NCI-H748 treated with DMSO at 0.1 percent for 48 hours (cell line): ENCODE measurements around the gene SLBP.
"Not testable (repeated sequence)": the region's sequence is repeated elsewhere in the genome, so short reads cannot be mapped to it uniquely, and the experiment has no call there.

Source experiments
- DNase-seq: peaks from one replicate; lab custom pipeline; 2025; lab: John Stamatoyannopoulos, UW

SLBP gene

DNA sequence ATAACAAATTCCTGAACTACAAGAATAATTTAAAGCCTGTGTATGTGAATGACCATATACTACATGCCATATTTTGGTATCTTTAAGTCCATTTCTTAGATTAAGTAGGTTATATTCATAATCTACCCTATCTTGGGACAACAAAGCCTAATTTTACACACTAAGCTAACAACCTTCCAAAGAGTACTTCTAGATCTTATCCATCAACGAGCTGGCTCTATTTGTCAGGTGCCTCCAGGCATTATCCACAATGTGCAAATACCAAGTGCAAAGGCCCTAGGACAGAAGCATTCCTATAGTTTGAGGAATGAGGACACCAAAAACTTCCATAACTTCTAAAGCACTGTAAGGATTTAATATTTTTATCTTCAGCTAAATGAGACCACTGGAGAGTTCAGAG is 3.5 kb downstream of the SLBP start:
- no peak for DNase-seq

DNA sequence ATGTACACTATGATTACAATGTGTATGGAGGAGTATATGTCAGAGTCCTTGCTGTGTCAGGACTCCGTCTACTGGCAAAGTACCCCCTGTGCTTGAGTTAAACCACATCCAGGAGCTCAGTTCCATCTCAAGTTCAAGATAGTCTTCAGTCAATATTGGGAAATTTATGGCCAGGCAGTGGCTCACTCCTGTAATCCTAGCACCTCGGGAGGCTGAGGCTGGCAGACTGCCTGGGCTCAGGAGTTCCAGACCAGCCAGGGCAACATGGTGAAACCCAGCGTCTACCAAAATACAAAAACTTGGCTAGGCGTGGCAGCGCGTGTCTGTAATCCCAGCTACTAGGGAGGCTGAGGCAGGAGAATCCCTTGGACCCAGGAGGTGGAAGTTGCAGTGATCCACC is 5.8 kb downstream of the SLBP start:
- DNase-seq = no peak

- DNase-seq = no peak
Measured at GRCh38 chr4:1705732-1706131, 6.4 kb downstream of the SLBP start.

DNA sequence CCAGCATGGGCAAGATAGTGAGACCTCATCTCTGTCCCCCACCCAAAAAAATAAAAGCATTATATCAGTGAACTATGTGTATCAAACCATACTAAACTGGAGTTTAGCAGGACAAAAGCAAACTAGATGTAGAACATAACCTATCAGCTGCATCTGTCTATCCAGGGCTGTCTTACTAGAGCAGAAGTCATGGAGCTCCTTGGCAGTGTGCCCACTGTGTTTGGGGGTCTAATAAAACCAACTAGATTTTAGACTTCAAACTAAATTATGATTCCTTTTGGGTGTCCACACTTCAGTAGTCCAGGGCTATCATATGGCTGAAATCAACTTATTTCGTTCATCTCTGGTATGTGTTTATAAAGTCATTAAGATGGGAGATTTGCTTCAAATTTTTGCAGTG is 8.3 kb downstream of the SLBP start:
- no peak for DNase-seq

DNA sequence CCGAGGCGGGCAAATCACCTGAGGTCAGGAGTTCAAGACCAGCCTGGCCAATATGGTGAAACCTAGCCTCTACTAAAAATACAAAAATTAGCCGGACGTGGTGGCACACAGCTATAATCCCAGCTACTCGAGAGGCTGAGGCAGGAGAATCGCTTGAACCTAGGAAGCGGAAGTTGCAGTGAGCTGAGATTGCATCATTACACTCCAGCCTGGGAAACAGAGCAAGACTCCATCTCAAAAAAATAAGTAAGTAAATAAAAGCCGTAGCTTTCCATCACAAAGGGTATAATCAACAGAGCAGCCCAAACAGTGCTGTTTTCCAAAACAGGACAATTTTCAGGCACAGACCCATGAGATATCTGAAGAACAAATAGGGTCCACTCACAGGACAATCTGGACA is 10.4 kb downstream of the SLBP start:
- DNase-seq = not testable (repeated sequence)

- no peak for DNase-seq
Measured at GRCh38 chr4:1695913-1696312, 16.2 kb downstream of the SLBP start.

DNA sequence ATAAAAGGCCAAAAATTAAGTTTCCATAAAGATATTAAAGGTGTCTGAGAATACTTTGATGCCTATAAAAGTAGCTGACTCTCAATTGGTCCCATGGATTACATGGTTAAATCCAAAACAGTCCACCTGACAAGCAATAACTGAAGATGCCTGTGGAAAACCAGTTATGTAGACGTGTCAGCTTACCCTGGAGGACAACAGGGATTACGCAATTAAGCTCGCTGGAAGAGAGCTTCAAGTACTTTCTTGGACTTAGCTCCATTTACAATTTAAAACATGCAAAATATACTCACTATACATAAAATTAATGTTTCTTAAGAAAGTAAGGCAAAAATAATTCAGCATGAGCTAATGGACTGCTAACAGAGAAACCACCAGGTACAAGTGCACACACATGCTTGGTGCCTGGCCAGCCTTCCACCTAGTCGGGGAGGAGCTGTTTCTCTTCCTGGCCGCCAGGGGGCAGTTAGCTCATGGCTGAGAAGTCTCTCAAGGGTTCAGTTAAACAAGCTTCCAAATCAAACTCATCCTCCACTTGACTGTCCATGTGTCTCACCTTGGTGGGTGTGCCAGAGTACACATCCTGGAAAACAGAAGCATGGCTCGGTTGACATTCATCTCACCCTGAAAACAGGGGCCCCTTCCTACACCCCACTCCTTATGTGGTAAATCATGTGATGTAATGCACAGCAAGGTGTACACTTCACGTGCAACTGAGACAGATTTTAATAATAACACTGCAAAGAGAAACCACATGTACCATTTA is 18.8 kb downstream of the SLBP start:
- peak; percentile 6 for DNase-seq

- DNase-seq = no peak
Measured at GRCh38 chr4:1691737-1692373, 20.3 kb downstream of the SLBP start.

GRCh38 chr4:1690698-1691097 is 21.4 kb downstream of the SLBP start:
- DNase-seq = no peak

DNA sequence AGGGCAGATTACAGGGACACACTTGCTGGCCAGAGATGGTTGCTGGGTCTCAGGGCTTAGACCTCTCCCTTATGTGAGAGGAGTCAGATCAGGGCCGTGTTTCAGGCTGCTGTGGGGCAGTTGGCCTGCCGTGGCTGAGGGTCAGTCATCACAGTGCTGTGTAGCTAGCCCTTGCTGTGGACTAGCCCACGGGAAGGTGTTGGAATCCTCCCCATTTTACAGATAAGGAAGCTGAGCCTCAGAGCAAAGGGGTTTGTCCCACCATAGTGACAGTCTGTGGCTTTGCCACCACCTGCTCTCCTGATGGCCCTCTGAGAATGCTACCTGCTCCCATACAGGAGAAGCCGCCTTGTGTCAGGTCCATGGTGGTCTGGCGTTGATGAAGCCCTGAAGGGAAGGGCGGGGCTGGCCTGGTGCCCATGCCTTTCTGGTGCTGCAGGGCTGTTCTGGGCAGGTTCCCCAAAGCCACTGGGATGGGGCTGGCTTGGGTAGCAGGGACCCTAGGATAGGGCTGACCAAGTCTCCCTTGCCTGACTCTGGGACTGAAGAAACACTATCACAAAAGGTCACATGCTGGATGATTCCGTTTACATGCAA is 25.6 kb downstream of the SLBP start:
- no peak for DNase-seq

- no peak for DNase-seq
Measured at GRCh38 chr4:1685235-1686150, 26.6 kb downstream of the SLBP start.

DNA sequence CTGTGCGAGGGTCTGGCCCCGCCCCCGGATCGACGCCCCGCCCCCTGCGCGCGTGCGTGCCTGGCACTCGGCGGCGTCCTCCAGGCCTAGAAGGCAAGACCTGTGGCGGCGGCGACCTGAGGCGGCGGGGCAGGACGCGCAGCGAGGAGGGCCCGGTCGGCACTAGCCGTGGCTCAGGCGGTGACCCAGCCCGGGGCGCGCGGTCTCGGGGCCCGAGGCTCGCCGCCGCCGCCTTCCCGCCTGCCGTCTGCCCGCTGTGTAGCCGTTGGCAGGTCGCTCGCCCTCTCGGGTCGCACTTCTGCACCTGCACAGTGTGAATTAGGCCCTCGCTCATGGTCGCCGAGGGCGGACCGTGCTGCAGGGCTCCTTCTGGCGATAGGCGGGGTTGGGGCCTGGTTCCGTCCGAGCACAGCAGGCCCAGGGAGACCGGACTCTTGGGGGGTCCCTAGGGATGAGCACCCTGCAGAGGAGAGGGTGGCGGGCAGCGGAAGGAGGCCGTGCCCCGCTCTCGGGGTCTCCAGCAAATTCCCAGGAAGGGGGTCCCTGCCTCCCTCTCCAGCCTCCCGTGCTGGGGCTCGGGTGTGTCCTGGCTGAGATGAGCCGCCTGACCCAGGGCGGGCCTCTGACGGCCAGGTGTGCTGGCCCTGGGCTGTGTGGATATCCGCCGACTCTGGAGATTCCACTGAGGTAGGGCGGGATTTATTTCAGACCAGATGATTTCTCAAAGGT is 27.4 kb downstream of the SLBP start:
- no peak for DNase-seq

DNA sequence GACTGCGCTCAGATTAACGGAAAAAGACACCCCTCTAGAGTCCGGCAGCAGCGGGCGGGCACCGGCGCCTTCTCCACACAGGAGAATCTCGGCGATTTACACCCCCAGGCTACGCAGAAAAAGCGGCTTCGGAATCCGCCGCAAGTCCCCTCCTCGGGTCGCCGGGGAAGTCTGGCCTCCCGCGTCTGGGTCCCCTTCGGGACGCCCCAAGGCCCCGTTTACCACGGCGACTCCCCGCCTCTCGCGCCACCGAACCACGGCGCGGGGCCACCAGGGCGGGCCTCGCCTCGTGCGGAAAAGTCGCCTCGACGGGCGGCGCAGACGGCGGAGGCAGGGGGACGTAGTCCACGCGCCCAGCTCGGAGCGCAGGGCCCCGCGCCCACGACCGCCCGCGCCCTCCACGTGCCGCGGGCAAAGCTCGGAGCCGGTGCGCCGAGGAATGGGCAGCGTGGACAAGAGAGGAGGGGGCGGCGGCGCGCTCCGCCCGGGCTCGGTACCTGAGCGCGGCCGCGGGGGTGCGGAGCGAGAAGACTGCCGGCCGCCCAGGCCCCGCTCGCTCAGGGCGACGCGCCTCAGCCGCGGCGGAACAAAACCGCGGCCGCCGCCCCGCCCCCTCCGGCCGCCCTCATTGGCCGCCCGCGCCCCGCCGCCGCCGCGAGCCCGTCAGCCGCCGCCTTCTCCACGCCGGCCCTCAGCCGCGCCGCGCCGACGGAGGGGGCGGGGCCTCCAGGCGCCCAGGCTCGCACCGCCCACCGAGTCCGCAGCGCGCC is 28.2 kb downstream of the SLBP start, which contains the start of gene FAM53A:
Gene FAM53A (minus strand): TSS at position 578 of the 770 bp plus-strand sequence. CDS start 15,572 bp downstream, outside the sequence.
- peak; percentile 9 for DNase-seq

GRCh38 chr4:1683261-1683735 is 28.8 kb downstream of the SLBP start:
- no peak for DNase-seq

DNA sequence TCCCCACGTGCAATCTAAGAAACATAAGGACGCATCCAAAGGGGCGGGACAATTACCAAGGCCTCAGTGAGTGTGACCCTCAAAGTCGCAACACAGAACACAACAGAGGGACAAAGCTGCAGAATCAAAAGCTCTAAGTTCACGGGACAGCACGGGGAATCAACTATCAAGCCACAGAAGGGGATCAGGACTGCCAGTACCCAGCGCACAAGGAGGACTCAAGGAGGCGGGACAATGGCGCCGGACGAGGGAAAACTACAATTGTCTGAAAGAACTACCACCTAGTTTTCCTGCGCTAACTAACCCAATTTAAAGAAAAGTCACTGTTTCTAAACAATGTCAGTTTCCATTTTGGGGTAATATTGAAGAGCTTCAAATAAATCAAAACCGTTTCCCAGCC is 29.3 kb downstream of the SLBP start:
- DNase-seq = no peak

DNA sequence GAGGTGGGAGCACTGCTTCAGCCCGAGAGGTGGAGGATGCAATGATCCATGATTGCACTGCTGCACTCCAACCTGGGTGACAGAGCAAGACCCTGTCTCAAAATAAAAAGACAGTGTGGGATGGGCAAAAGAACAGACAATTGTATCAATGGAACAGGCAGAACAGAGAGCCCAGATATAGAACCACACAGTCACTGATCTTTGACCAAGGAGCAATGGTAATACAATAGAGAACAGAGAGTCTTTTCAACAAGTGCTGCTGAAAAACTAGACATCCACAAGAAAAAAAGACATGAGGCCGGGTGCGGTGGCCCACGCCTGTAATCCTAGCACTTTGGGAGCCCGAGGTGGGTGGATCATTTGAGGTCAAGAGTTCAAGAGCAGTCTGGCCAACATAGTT is 33.9 kb downstream of the SLBP start:
- no peak for DNase-seq

- DNase-seq = no peak
Measured at GRCh38 chr4:1676605-1677525, 35.3 kb downstream of the SLBP start.

GRCh38 chr4:1675802-1676137 is 36.3 kb downstream of the SLBP start:
- DNase-seq = no peak

- DNase-seq = no peak
Measured at GRCh38 chr4:1675136-1675801, 36.9 kb downstream of the SLBP start.
